ENCODE data around the gene TBX1.

GRCh38 chr22:19723232-19723982 lies 37.2 kb upstream of the TBX1 start, which contains the start of gene GP1BB:
- TF ChIP-seq CTCF (IDR thresholded peaks at IDR 0.05; ENCODE audit: insufficient read depth, low read depth, low read length) (no peak), EZH2 (IDR thresholded peaks at IDR 0.05; ENCODE audit: insufficient read depth, low read length) (no peak)

All from astrocyte (in vitro differentiated cells and primary cell).